Vagina (tissue), 2 donors: ENCODE measurements around the gene MRTFB.

Experiments
- POLR2A ChIP-seq, 2 donors: fragments of 450-650 bp; IDR thresholded peaks; one replicate each; pipeline ENCODE4 v1.6.1; 2017; ENCODE audit warnings: antibody characterized with exemption in 2 of 2, mild to moderate bottlenecking in 2 of 2, moderate library complexity in 2 of 2
- POLR2AphosphoS5 ChIP-seq, 2 donors: sonication (generic); formaldehyde crosslinking; IDR thresholded peaks; one replicate each; pipeline ENCODE4 v1.9.0; 2017; ENCODE audit warnings: antibody characterized with exemption in 2 of 2, mild to moderate bottlenecking in 2 of 2, low read depth in 1 of 2; ENCODE audit not compliant: insufficient read depth in 1 of 2
- TF ChIP-seq, protein P1 (sequence below), 3 experiments: fragments of 450-650 bp in 2 of 3; fragments of 200-600 bp in 1 of 3; sonication (generic) in 1 of 3; IDR thresholded peaks; one replicate each; pipeline ENCODE4 v1.5.1; 2017 to 2019; ENCODE audit warnings: antibody characterized with exemption in 3 of 3, mild to moderate bottlenecking in 2 of 3, moderate library complexity in 2 of 3

DNA sequence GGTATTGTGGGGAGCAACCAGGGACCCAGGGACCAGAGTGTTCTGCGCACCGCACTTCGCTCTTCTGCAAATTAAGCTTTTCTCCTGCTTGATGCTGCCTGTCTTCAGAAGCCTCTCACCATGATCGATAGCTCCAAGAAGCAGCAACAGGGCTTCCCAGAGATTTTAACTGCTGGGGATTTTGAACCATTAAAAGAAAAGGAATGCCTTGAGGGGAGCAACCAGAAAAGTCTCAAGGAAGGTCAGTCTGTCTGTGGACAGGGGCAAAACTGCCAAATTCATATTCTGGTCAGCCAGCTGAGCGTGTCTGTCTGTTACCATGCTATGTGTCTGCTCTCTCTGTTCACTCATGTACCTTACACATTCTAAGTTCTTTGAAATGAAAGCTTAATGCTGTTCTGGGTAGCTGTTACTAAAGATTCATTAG lies 115.7 kb downstream of the MRTFB start:
- no peak for TF ChIP-seq POLR2A (IDR thresholded peaks at IDR 0.05)
- TF ChIP-seq, protein P1, sequence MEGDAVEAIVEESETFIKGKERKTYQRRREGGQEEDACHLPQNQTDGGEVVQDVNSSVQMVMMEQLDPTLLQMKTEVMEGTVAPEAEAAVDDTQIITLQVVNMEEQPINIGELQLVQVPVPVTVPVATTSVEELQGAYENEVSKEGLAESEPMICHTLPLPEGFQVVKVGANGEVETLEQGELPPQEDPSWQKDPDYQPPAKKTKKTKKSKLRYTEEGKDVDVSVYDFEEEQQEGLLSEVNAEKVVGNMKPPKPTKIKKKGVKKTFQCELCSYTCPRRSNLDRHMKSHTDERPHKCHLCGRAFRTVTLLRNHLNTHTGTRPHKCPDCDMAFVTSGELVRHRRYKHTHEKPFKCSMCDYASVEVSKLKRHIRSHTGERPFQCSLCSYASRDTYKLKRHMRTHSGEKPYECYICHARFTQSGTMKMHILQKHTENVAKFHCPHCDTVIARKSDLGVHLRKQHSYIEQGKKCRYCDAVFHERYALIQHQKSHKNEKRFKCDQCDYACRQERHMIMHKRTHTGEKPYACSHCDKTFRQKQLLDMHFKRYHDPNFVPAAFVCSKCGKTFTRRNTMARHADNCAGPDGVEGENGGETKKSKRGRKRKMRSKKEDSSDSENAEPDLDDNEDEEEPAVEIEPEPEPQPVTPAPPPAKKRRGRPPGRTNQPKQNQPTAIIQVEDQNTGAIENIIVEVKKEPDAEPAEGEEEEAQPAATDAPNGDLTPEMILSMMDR (IDR thresholded peaks at IDR 0.05), result no peak
- TF ChIP-seq POLR2AphosphoS5 (IDR thresholded peaks at IDR 0.05; ENCODE audit: insufficient read depth in 1 of 2, low read depth in 1 of 2), result no peak
